Activated B cell treated with CpG ODN at 0.5 μM for 24 hours (primary cell): Measurements from ENCODE around the gene ETS1. TPM values are rescaled to one million over a fixed set of nuclear protein-coding genes. Genes with fewer than 3 reads are reported as not detected.

Experiments
- ATAC-seq: fragments of 200-7000 bp; cut with Tn5 transposase; one replicate; pipeline ENCODE4 v1.10.0; 2021; ENCODE audit warnings: low read depth, mild to moderate bottlenecking, moderate library complexity
- CTCF ChIA-PET: fragments of 350-600 bp; sonication (Branson Sonifier 250); formaldehyde crosslinking; loops from one replicate; lab custom pipeline; 2021; ENCODE audit warnings: antibody characterized with exemption; lab: Charles Lee
- POLR2A ChIA-PET: fragments of 350-600 bp; sonication (Branson Sonifier 250); formaldehyde crosslinking; loops from one replicate; lab custom pipeline; 2021; ENCODE audit warnings: antibody characterized with exemption; lab: Charles Lee
- DNase-seq: peaks from one replicate; pipeline ENCODE4 v3.0.0; 2022
- H3K27ac Mint-ChIP-seq: one replicate; pipeline ENCODE4 v1.8.0; 2020; ENCODE audit warnings: mixed read lengths
- H3K27me3 Mint-ChIP-seq: one replicate; pipeline ENCODE4 v1.8.0; 2021; ENCODE audit warnings: mixed read lengths
- H3K36me3 Mint-ChIP-seq: one replicate; pipeline ENCODE4 v1.8.0; 2021; ENCODE audit warnings: low read depth, mixed read lengths
- H3K4me1 Mint-ChIP-seq: one replicate; pipeline ENCODE4 v1.8.0; 2021; ENCODE audit warnings: mixed read lengths
- H3K4me3 Mint-ChIP-seq: one replicate; pipeline ENCODE4 v1.8.0; 2020; ENCODE audit warnings: mild to moderate bottlenecking, mixed read lengths
- H3K9me3 Mint-ChIP-seq: one replicate; pipeline ENCODE4 v1.8.0; 2020; ENCODE audit warnings: mixed read lengths
- CTCF ChIP-seq: fragments of 200-600 bp; IDR thresholded peaks from one replicate; pipeline ENCODE4 v1.8.0; 2022; ENCODE audit warnings: antibody characterized with exemption, mild to moderate bottlenecking
- intact Hi-C: fragments of 100-400 bp; cut with micrococcal nuclease; formaldehyde crosslinking; loops from one replicate; pipeline ENCODE4 v1.15.1; 2024
- total RNA-seq: library from RNA; stranded (reverse); gene quantifications from 2 replicates; pipeline ENCODE4 v1.2.3, GENCODE V29; 2022

ETS1 gene
- total RNA-seq, 1 donor from 2014 or later = 301 TPM

DNA sequence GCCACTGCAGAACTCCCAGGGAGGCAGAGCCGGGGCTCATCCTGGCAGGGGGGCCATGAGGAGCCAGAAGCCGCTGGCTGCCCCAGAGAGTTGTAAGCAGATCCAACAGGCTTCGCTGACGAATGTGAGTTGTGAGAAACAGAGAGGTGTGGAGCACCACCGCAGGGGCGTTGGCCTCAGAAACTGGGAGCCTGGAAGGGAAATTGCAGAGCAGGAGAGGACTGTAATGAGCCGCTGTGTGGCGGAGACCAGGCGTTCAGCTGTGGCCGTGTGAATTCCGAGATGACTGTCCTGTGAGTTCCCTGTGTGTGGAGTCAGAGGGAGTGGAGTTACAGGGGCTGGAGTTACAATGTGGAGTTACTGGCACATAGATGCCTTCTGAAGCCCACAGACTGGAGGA is 27.7 kb upstream of the ETS1 start:
- intact Hi-C loops = no loop called here
- no peaks in the 10 kb centered on the region for H3K27me3 Mint-ChIP-seq
- DNase-seq = no peak
- H3K27ac Mint-ChIP-seq = peak overlapping the region; percentile 35
- no peaks in the 10 kb centered on the region for H3K36me3 Mint-ChIP-seq
- no peak for ATAC-seq
- no peak for TF ChIP-seq CTCF
- POLR2A ChIA-PET = interaction anchor here (13.7 kb wide), 1 partner anchor 10 kb away, joined by 574 read pairs; no protein-coding TSS in a partner anchor
- H3K4me3 Mint-ChIP-seq = no peak overlapping the region
- peaks cover 85% of the 10 kb centered on the region for H3K4me1 Mint-ChIP-seq
- CTCF ChIA-PET = no interaction called here
- no peaks in the 10 kb centered on the region for H3K9me3 Mint-ChIP-seq

GRCh38 chr11:128614026-128614425 is 26.7 kb upstream of the ETS1 start:
- H3K36me3 Mint-ChIP-seq = no peaks in the 10 kb centered on the region
- peaks cover 85% of the 10 kb centered on the region for H3K4me1 Mint-ChIP-seq
- no peaks in the 10 kb centered on the region for H3K9me3 Mint-ChIP-seq
- CTCF ChIA-PET = interaction anchor here (13.9 kb wide), 1 partner anchor 13 kb away, joined by 284 read pairs; no protein-coding TSS in a partner anchor
- ATAC-seq = no peak
- intact Hi-C loops = loop anchor here (5.0 kb wide), 1 partner anchor 228 kb away; no protein-coding TSS in a partner anchor
- DNase-seq = no peak
- H3K27me3 Mint-ChIP-seq = no peaks in the 10 kb centered on the region
- TF ChIP-seq CTCF = no peak
- POLR2A ChIA-PET = interaction anchor here (0.9 to 13.7 kb wide), 6 partner anchors 10 to 324 kb away, joined by 3 to 574 read pairs (median 6); no protein-coding TSS in a partner anchor
- H3K4me3 Mint-ChIP-seq = peak overlapping the region; percentile 41
- H3K27ac Mint-ChIP-seq = peak overlapping the region; percentile 94

GRCh38 chr11:128613300-128613995 is 26.1 kb upstream of the ETS1 start:
- CTCF ChIA-PET = interaction anchor here (1.0 to 13.9 kb wide), 3 partner anchors 9 to 49 kb away, joined by 3 to 284 read pairs (median 4); no protein-coding TSS in a partner anchor
- intact Hi-C loops = loop anchor here (5.0 kb wide), 1 partner anchor 229 kb away; no protein-coding TSS in a partner anchor
- H3K4me1 Mint-ChIP-seq = peaks cover 85% of the 10 kb centered on the region
- ATAC-seq = no peak
- H3K4me3 Mint-ChIP-seq = no peak overlapping the region
- peak overlapping the region; percentile 94 for H3K27ac Mint-ChIP-seq
- no peaks in the 10 kb centered on the region for H3K9me3 Mint-ChIP-seq
- DNase-seq = no peak
- no peaks in the 10 kb centered on the region for H3K27me3 Mint-ChIP-seq
- TF ChIP-seq CTCF = no peak
- no peaks in the 10 kb centered on the region for H3K36me3 Mint-ChIP-seq
- POLR2A ChIA-PET = interaction anchor here (0.7 to 13.7 kb wide), 9 partner anchors 9 to 323 kb away, joined by 3 to 574 read pairs (median 6); no protein-coding TSS in a partner anchor

- ChIA-PET POLR2A (interaction anchor here (0.6 to 13.7 kb wide), 37 partner anchors 10 to 325 kb away, joined by 3 to 574 read pairs (median 5); partner anchors contain the start of gene FLI1), CTCF (interaction anchor here (0.7 to 13.9 kb wide), 12 partner anchors 9 to 321 kb away, joined by 3 to 284 read pairs (median 4); no protein-coding TSS in a partner anchor)
- H3K4me1 Mint-ChIP-seq = peaks cover 93% of the 10 kb centered on the region
- intact Hi-C loops = loop anchor here (1.0 to 5.0 kb wide), 9 partner anchors 12 to 321 kb away; no protein-coding TSS in a partner anchor
- peak overlapping the region; percentile 94 for H3K27ac Mint-ChIP-seq
- no peaks in the 10 kb centered on the region for H3K9me3 Mint-ChIP-seq
- H3K36me3 Mint-ChIP-seq = no peaks in the 10 kb centered on the region
- H3K27me3 Mint-ChIP-seq = no peaks in the 10 kb centered on the region
- peak; percentile 87 for ATAC-seq
- peak overlapping the region; percentile 79 for H3K4me3 Mint-ChIP-seq
- TF ChIP-seq CTCF = no peak
- DNase-seq = peak; percentile 79
Measured at GRCh38 chr11:128610721-128611617, 23.6 kb upstream of the ETS1 start.
